ENCODE data around the gene ZSCAN18. TPM values are rescaled to one million over a fixed set of nuclear protein-coding genes. Genes with fewer than 3 reads are reported as not detected.

The ZSCAN18 gene
- total RNA-seq, 2 donors from 2014 or later = 17.1 to 22.9 TPM

GRCh38 chr19:58056861-58057260 is 41.2 kb downstream of the ZSCAN18 start:
- no peak overlapping the region for H3K27ac ChIP-seq
- peaks cover 4% of the 10 kb centered on the region for H3K9me3 ChIP-seq
- intact Hi-C loops (cut with DNase I) = no loop called here
- H3K27me3 ChIP-seq = no peaks in the 10 kb centered on the region
- H3K4me1 ChIP-seq = no peaks in the 10 kb centered on the region
- TF ChIP-seq CTCF (IDR thresholded peaks at IDR 0.05) = no peak
- DNase-seq = no peak
- no peak overlapping the region for H3K9ac ChIP-seq (ENCODE audit: low read depth in 2 of 2, low read length in 2 of 2)
- H3K36me3 ChIP-seq = no peaks in the 10 kb centered on the region
- no peak overlapping the region for H3K4me3 ChIP-seq

GRCh38 chr19:58056261-58056660 is 41.8 kb downstream of the ZSCAN18 start:
- Histone ChIP-seq H3K27me3 (no peaks in the 10 kb centered on the region), H3K9me3 (peaks cover 4% of the 10 kb centered on the region), H3K4me3 (no peak overlapping the region), H3K36me3 (no peaks in the 10 kb centered on the region), H3K9ac (ENCODE audit: low read depth in 2 of 2, low read length in 2 of 2) (no peak overlapping the region), H3K4me1 (no peaks in the 10 kb centered on the region), H3K27ac (no peak overlapping the region)
- no peak for TF ChIP-seq CTCF (IDR thresholded peaks at IDR 0.05)
- intact Hi-C loops (cut with DNase I) = no loop called here
- DNase-seq = no peak

- Histone ChIP-seq H3K27me3 (no peaks in the 10 kb centered on the region), H3K36me3 (no peaks in the 10 kb centered on the region), H3K9ac (ENCODE audit: low read depth in 2 of 2, low read length in 2 of 2) (no peak overlapping the region), H3K27ac (no peak overlapping the region), H3K9me3 (peaks cover 4% of the 10 kb centered on the region), H3K4me1 (no peaks in the 10 kb centered on the region), H3K4me3 (no peak overlapping the region)
- no peak for DNase-seq
- TF ChIP-seq CTCF (IDR thresholded peaks at IDR 0.05) = no peak
- intact Hi-C loops (cut with DNase I) = no loop called here
These were observed 42.8 kb downstream of the ZSCAN18 start for GRCh38 chr19:58054901-58055874.

- no peaks in the 10 kb centered on the region for H3K4me1 ChIP-seq
- intact Hi-C loops (cut with DNase I) = no loop called here
- peaks cover 4% of the 10 kb centered on the region for H3K9me3 ChIP-seq
- no peaks in the 10 kb centered on the region for H3K27me3 ChIP-seq
- H3K4me3 ChIP-seq = no peak overlapping the region
- no peak for TF ChIP-seq CTCF (IDR thresholded peaks at IDR 0.05)
- H3K36me3 ChIP-seq = no peaks in the 10 kb centered on the region
- DNase-seq = no peak
- no peak overlapping the region for H3K9ac ChIP-seq (ENCODE audit: low read depth in 2 of 2, low read length in 2 of 2)
- no peak overlapping the region for H3K27ac ChIP-seq
These were observed 44.4 kb downstream of the ZSCAN18 start for GRCh38 chr19:58053480-58054156.

- Histone ChIP-seq H3K36me3 (no peaks in the 10 kb centered on the region), H3K27me3 (no peaks in the 10 kb centered on the region), H3K9me3 (peaks cover 4% of the 10 kb centered on the region), H3K27ac (no peak overlapping the region), H3K9ac (ENCODE audit: low read depth in 2 of 2, low read length in 2 of 2) (no peak overlapping the region), H3K4me1 (no peaks in the 10 kb centered on the region), H3K4me3 (no peak overlapping the region)
- TF ChIP-seq CTCF (IDR thresholded peaks at IDR 0.05) = no peak
- intact Hi-C loops (cut with DNase I) = no loop called here
- DNase-seq = no peak
These were observed 45.8 kb downstream of the ZSCAN18 start for GRCh38 chr19:58052256-58052655.
